Cardiac muscle cell (in vitro differentiated cells and primary cell): ENCODE measurements around the gene FAM131C. TPM values are rescaled to one million over a fixed set of nuclear protein-coding genes. Genes with fewer than 3 reads are reported as not detected.

Source experiments
- DNase-seq, 2 donors: peaks; one replicate each; pipeline versions ENCODE4 v3.0.0 to v3.0.0-alpha.2; 2010 to 2017; ENCODE audit warnings: low read depth in 1 of 2, low spot score in 1 of 2
- H3K27ac ChIP-seq: fragments of 200-600 bp; sonication (generic); 2 replicates; pipeline ENCODE4 v1.5.1; 2016
- H3K27me3 ChIP-seq: fragments of 200-600 bp; sonication (generic); 2 replicates; pipeline ENCODE4 v1.6.0; 2016; ENCODE audit warnings: control low read depth
- H3K36me3 ChIP-seq: fragments of 200-600 bp; sonication (generic); 2 replicates; pipeline ENCODE4 v1.5.1; 2016; ENCODE audit warnings: control low read depth
- H3K4me1 ChIP-seq: fragments of 200-600 bp; sonication (generic); 2 replicates; pipeline ENCODE4 v1.8.1; 2017; ENCODE audit warnings: low read depth, mild to moderate bottlenecking, mixed run types
- H3K4me3 ChIP-seq: fragments of 200-600 bp; sonication (generic); 2 replicates; pipeline ENCODE4 v1.5.1; 2016; ENCODE audit warnings: mild to moderate bottlenecking
- H3K9me3 ChIP-seq: fragments of 200-600 bp; sonication (generic); 2 replicates; pipeline ENCODE4 v1.5.1; 2017; ENCODE audit warnings: low read depth, mild to moderate bottlenecking, control low read depth
- polyA plus RNA-seq: library from polyadenylated mRNA; unstranded; fragments of >200 nt; fragmentation: Nextera tagmentation; extraction: Ambion mirVana; gene quantifications from 2 replicates; pipeline ENCODE4 v1.2.1, GENCODE V29; 2016
- total RNA-seq: library from RNA; depleted of rRNA; stranded (reverse); fragments of >200 nt; gene quantifications from 2 replicates; pipeline ENCODE4 v1.2.3, GENCODE V29; 2016
- TF ChIP-seq, protein P1 (sequence below): IDR thresholded peaks from 2 replicates; pipeline ENCODE4 v1.5.1; 2012; ENCODE audit warnings: low read depth, mild to moderate bottlenecking, low read length

FAM131C gene
- total and polyA plus RNA-seq, 2 experiments from 2014 or later: 10.4 to 10.9 TPM

DNA sequence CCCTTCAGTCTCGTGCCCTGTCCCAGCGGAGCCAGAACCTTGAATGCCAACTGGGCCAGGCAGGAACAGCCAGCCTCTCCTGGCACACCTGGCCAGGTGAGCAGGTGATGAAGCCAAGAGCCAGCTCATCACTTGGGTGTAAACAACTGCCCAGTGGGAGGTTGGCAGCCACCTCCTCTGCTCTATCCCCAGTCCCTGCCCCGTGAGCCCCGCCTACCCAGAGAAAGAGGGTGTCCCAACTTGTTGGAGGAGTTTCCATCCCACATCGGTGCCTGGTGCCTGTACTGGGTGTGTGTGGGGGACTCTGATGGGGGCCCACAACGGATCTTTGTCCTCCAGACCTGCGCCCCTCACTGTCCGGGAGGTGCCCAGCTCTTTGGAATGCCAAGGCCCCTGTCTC is 17.8 kb upstream of the FAM131C start:
- H3K36me3 ChIP-seq: no peaks in the 10 kb centered on the region
- no peaks in the 10 kb centered on the region for H3K4me1 ChIP-seq
- no peak overlapping the region for H3K27ac ChIP-seq
- H3K9me3 ChIP-seq: no peaks in the 10 kb centered on the region
- TF ChIP-seq, protein P1, sequence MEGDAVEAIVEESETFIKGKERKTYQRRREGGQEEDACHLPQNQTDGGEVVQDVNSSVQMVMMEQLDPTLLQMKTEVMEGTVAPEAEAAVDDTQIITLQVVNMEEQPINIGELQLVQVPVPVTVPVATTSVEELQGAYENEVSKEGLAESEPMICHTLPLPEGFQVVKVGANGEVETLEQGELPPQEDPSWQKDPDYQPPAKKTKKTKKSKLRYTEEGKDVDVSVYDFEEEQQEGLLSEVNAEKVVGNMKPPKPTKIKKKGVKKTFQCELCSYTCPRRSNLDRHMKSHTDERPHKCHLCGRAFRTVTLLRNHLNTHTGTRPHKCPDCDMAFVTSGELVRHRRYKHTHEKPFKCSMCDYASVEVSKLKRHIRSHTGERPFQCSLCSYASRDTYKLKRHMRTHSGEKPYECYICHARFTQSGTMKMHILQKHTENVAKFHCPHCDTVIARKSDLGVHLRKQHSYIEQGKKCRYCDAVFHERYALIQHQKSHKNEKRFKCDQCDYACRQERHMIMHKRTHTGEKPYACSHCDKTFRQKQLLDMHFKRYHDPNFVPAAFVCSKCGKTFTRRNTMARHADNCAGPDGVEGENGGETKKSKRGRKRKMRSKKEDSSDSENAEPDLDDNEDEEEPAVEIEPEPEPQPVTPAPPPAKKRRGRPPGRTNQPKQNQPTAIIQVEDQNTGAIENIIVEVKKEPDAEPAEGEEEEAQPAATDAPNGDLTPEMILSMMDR: no peak
- no peaks in the 10 kb centered on the region for H3K27me3 ChIP-seq
- no peak for DNase-seq
- H3K4me3 ChIP-seq: no peak overlapping the region

DNA sequence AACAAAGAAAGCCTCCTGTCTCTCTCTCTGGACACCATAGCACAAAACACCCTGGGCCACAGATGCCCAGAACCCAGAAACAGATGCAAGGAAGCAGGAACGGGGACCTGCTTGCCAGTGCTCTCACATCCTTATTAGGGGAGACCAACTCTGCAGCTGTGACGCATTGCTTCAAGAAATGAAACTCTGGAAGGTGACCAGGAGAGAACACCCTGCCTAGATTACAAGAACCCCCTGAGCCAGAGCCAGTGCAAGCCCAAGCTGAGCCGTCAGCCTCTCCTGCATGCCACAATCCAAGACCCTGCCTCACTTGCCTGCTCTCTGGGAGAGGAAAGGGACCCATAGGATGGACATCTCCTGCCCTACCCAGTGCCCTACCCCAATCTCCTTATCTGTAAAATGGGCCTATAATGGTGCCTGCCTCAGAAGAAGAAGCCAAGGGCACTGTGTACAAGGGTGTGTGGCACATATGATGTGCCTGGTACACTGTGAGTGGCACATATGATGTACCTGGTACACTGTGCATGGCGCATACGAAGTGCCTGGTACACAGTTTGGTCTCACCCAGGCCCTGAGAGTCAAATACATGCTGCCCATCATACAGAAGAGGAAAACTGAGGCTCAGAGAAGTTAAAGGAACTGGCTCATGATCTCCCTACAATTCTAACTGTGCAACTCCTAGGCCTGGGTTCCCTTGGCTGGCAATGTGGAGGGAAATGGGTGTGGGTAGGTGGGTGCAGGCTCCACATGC is 16.8 kb upstream of the FAM131C start:
- H3K4me3 ChIP-seq: no peak overlapping the region
- TF ChIP-seq, protein P1: no peak
- H3K27me3 ChIP-seq: no peaks in the 10 kb centered on the region
- no peak for DNase-seq
- peaks cover 4% of the 10 kb centered on the region for H3K4me1 ChIP-seq
- no peaks in the 10 kb centered on the region for H3K36me3 ChIP-seq
- H3K27ac ChIP-seq: no peak overlapping the region
- no peaks in the 10 kb centered on the region for H3K9me3 ChIP-seq

- Histone ChIP-seq H3K27me3 (no peaks in the 10 kb centered on the region), H3K4me3 (no peak overlapping the region), H3K36me3 (no peaks in the 10 kb centered on the region), H3K27ac (no peak overlapping the region), H3K4me1 (peaks cover 4% of the 10 kb centered on the region), H3K9me3 (no peaks in the 10 kb centered on the region)
- TF ChIP-seq, protein P1: no peak
- DNase-seq: peak in 1 of 2 donors; percentile 89
Observed at GRCh38 chr1:16088996-16089395, 15.5 kb upstream of the FAM131C start.

- no peak for DNase-seq
- no peak overlapping the region for H3K4me3 ChIP-seq
- H3K27ac ChIP-seq: no peak overlapping the region
- no peaks in the 10 kb centered on the region for H3K27me3 ChIP-seq
- H3K4me1 ChIP-seq: peaks cover 4% of the 10 kb centered on the region
- TF ChIP-seq, protein P1: no peak
- no peaks in the 10 kb centered on the region for H3K9me3 ChIP-seq
- H3K36me3 ChIP-seq: no peaks in the 10 kb centered on the region
Observed at GRCh38 chr1:16088351-16088911, 15.0 kb upstream of the FAM131C start.

DNA sequence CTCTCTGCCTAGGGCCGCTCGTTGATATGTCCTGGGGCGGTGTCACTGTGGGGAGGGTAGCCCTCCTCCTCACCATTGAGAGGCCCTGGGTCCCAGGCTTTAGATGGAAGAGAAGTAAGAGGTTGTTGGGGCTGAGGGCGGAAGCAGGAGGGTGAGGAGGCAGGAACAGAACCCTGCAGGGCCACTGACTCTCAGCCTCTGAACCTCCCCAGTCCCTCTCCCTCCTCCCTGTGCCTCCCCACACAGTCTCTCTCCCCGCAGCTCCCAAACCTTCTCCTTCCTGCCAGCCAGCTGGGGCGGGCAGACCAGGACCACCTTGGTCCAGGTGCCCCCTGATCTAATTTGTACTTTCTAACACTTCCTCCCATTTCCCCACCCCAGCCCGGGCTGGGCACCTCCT is 14.3 kb upstream of the FAM131C start:
- no peaks in the 10 kb centered on the region for H3K27me3 ChIP-seq
- TF ChIP-seq, protein P1: no peak
- no peaks in the 10 kb centered on the region for H3K9me3 ChIP-seq
- no peak overlapping the region for H3K27ac ChIP-seq
- no peak overlapping the region for H3K4me3 ChIP-seq
- H3K36me3 ChIP-seq: no peaks in the 10 kb centered on the region
- H3K4me1 ChIP-seq: peaks cover 4% of the 10 kb centered on the region
- no peak for DNase-seq
